ENCODE measurements around the gene CIRBP. TPM values are rescaled to one million over a fixed set of nuclear protein-coding genes. Genes with fewer than 3 reads are reported as not detected.

CIRBP gene
- total and polyA plus RNA-seq, 2 donors (not counting 1 experiment from before 2014, with no cell fraction given): 643 to 1,164 TPM

DNA sequence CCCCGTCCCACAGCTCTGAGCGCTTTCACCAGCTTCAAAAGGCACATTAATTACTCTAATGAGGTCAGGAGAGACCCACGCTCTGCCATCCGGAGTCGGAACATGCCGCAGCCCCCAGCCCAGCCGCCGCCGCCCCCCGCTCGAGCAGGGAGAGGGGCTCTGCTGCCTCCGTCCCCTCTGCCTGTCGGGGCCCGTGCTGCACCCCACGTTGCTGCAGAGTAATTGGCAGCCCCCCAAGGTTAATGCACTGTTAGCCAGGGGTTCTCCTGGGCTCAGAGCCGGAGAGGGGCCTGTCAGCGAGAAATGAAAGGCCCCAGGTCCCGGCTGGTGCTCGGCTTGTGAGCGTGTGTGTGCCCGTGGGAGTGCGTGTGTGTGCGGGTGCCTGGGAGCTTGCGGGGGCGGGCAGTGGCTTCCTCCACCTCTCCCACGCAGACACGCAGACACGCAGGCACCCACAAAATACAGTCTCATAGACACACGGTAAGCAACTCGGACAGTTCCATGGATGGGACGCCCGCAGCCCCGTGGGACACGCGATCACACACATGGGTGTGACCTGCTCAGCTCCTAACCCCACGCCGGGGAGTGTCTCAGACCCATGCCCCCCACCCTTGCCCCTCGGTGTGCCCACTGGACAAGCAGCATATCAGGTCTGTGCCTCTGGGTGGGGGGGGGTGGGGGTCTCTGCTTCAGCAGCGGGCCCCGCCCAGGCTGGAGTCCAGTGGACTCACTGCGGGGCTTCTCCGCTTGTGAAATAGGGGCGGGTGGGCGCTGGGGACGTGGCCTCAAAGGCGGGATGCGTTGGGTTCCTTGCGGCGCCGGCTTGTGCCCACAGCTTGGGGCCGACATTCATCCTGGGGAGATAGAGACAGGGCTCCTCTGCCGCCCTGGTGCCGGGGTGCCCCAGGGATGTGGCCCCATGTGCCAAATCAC, 11.8 kb downstream of the CIRBP start:
- Histone ChIP-seq H3K27me3 (replicated peaks in 1 of 4; ENCODE audit: control extremely low read depth in 1 of 4, control insufficient read depth in 3 of 4, insufficient read depth in 4 of 4, low read length in 3 of 4) (peaks cover 0 to 22% (median 11%) of the 10 kb centered on the region in 4 experiments), H3K4me1 (ENCODE audit: control insufficient read depth in 2 of 2, insufficient read depth in 2 of 2, low read length in 2 of 2) (peaks cover 12 to 17% of the 10 kb centered on the region in 2 donors), H3K4me2 (replicated peaks; ENCODE audit: low read depth, low read length, poor library complexity, severe bottlenecking) (no peak overlapping the region), H3K9ac (ENCODE audit: low read length) (no peak overlapping the region), H3K4me3 (ENCODE audit: control extremely low read depth in 1 of 5, extremely low read depth in 1 of 5, insufficient read depth in 1 of 5, low read depth in 2 of 5, low read length in 4 of 5) (no peak overlapping the region), H2AFZ (ENCODE audit: insufficient read depth, low read depth, low read length, poor library complexity, severe bottlenecking) (no peak overlapping the region), H3K36me3 (replicated peaks in 1 of 2; ENCODE audit: control extremely low read depth in 1 of 2, control insufficient read depth in 1 of 2, extremely low read depth in 1 of 2, insufficient read depth in 2 of 2, low read length in 1 of 2) (peaks cover 0 to 16% of the 10 kb centered on the region in 2 experiments), H4K20me1 (ENCODE audit: control insufficient read depth, insufficient read depth, low read length, poor library complexity, severe bottlenecking) (peaks cover 39% of the 10 kb centered on the region), H3K79me2 (ENCODE audit: control insufficient read depth, insufficient read depth, low read length) (peaks cover 29% of the 10 kb centered on the region), H3K27ac (ENCODE audit: low read length in 2 of 2) (no peak overlapping the region), H3K9me3 (ENCODE audit: control extremely low read depth in 1 of 3, control insufficient read depth in 2 of 3, insufficient read depth in 1 of 3, low read length in 2 of 3) (peaks cover 0 to 2% (median 0%) of the 10 kb centered on the region in 3 donors)
- Mint-ChIP-seq H3K27me3 (peaks cover 12% of the 10 kb centered on the region), H3K27ac (no peak overlapping the region), H3K9me3 (ENCODE audit: insufficient read depth) (no peaks in the 10 kb centered on the region), H3K4me1 (peaks cover 28% of the 10 kb centered on the region), H3K4me3 (no peak overlapping the region)
- ATAC-seq (ENCODE audit: low read depth) (no peak), DNase-seq (peak; percentile 26)
- no peak for TF ChIP-seq EZH2 (IDR thresholded peaks at IDR 0.05; ENCODE audit: borderline replicate concordance, insufficient read depth, low read depth, low read length, poor library complexity, severe bottlenecking)
- WGBS (ENCODE audit: insufficient coverage): 95% methylated on average over 49 of the region's 53 CpGs
- intact Hi-C loops (cut with micrococcal nuclease): no loop called here
- CTCF ChIA-PET: interaction anchor here (1.1 to 2.4 kb wide), 7 partner anchors 12 to 545 kb away, joined by 3 to 37 read pairs (median 8); partner anchors contain the start of gene CIRBP
- POLR2A ChIA-PET: no interaction called here

DNA sequence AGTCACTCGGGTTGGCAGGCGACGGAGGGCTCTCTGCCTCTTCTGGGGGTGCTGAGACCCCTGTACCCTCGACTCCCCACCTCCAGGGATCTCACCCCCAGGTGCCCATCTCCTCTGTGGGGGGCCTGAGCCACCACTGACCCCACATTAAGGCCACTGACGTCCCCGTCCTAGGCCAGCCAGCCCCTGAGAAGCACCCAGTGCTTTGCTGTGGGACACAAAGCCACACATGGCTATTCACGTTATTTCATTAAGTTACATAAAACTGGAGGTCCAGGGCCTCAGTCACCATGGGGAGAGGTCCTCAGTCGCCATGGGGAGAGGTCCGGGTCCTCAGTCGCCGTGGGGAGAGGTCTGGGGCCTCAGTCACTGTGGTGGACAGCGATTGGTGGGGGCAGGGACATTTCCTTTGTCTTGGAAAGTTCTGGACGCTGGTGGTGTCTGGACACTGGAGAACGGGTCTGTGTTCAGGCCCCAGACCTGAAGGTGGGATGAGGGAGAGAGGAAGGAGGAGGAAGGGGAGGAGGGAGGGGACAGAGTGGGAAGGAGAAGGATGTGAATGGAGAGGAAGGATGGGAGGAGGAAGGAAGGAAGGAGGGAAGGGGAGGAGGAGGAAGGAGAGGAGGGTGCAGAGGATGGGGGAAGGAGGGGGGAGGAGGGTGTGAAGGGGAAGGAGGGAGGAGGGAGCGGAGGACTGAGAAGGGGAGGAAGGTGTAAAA, 12.6 kb downstream of the CIRBP start:
- no peak overlapping the region for H3K9ac ChIP-seq (ENCODE audit: low read length)
- DNase-seq: peak; percentile 23

More for the DNA sequence above, 12.6 kb downstream of the CIRBP start:
- intact Hi-C loops (cut with micrococcal nuclease): no loop called here
- H3K4me2 ChIP-seq (replicated peaks; ENCODE audit: low read depth, low read length, poor library complexity, severe bottlenecking): no peak overlapping the region
- peaks cover 32% of the 10 kb centered on the region for H4K20me1 ChIP-seq (ENCODE audit: control insufficient read depth, insufficient read depth, low read length, poor library complexity, severe bottlenecking)
- Mint-ChIP-seq H3K4me1 (peaks cover 27% of the 10 kb centered on the region), H3K27me3 (peaks cover 15% of the 10 kb centered on the region), H3K9me3 (ENCODE audit: insufficient read depth) (no peaks in the 10 kb centered on the region), H3K4me3 (no peak overlapping the region), H3K27ac (no peak overlapping the region)
- peaks cover 0 to 16% of the 10 kb centered on the region in 2 experiments for H3K36me3 ChIP-seq (replicated peaks in 1 of 2; ENCODE audit: control extremely low read depth in 1 of 2, control insufficient read depth in 1 of 2, extremely low read depth in 1 of 2, insufficient read depth in 2 of 2, low read length in 1 of 2)
- peaks cover 9 to 14% of the 10 kb centered on the region in 2 donors for H3K4me1 ChIP-seq (ENCODE audit: control insufficient read depth in 2 of 2, insufficient read depth in 2 of 2, low read length in 2 of 2)
- H3K79me2 ChIP-seq (ENCODE audit: control insufficient read depth, insufficient read depth, low read length): peaks cover 21% of the 10 kb centered on the region
- WGBS (ENCODE audit: insufficient coverage): 86% methylated on average over 15 of the region's 15 CpGs
- H3K4me3 ChIP-seq (ENCODE audit: control extremely low read depth in 1 of 5, extremely low read depth in 1 of 5, insufficient read depth in 1 of 5, low read depth in 2 of 5, low read length in 4 of 5): no peak overlapping the region
- TF ChIP-seq, protein P1, sequence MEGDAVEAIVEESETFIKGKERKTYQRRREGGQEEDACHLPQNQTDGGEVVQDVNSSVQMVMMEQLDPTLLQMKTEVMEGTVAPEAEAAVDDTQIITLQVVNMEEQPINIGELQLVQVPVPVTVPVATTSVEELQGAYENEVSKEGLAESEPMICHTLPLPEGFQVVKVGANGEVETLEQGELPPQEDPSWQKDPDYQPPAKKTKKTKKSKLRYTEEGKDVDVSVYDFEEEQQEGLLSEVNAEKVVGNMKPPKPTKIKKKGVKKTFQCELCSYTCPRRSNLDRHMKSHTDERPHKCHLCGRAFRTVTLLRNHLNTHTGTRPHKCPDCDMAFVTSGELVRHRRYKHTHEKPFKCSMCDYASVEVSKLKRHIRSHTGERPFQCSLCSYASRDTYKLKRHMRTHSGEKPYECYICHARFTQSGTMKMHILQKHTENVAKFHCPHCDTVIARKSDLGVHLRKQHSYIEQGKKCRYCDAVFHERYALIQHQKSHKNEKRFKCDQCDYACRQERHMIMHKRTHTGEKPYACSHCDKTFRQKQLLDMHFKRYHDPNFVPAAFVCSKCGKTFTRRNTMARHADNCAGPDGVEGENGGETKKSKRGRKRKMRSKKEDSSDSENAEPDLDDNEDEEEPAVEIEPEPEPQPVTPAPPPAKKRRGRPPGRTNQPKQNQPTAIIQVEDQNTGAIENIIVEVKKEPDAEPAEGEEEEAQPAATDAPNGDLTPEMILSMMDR (IDR thresholded peaks at IDR 0.05): no peak
- no peak for TF ChIP-seq EZH2 (IDR thresholded peaks at IDR 0.05; ENCODE audit: borderline replicate concordance, insufficient read depth, low read depth, low read length, poor library complexity, severe bottlenecking)
- POLR2A ChIA-PET: no interaction called here
- H3K9me3 ChIP-seq (ENCODE audit: control extremely low read depth in 1 of 3, control insufficient read depth in 2 of 3, insufficient read depth in 1 of 3, low read length in 2 of 3): peaks cover 0 to 5% (median 0%) of the 10 kb centered on the region in 3 donors
- no peak overlapping the region for H3K27ac ChIP-seq (ENCODE audit: low read length in 2 of 2)
- H3K27me3 ChIP-seq (replicated peaks in 1 of 4; ENCODE audit: control extremely low read depth in 1 of 4, control insufficient read depth in 3 of 4, insufficient read depth in 4 of 4, low read length in 3 of 4): peaks cover 0 to 27% (median 14%) of the 10 kb centered on the region in 4 experiments
- CTCF ChIA-PET: no interaction called here
- ATAC-seq (ENCODE audit: low read depth): no peak
- no peak overlapping the region for H2AFZ ChIP-seq (ENCODE audit: insufficient read depth, low read depth, low read length, poor library complexity, severe bottlenecking)
